Activated T-cell treated with anti-CD3 and anti-CD28 coated beads, Interleukin-2, amount 50 U/mL, for 48 hours (primary cell): Measurements from ENCODE around the gene MYH16.
"Not testable (repeated sequence)": the region's sequence is repeated elsewhere in the genome, so short reads cannot be mapped to it uniquely, and the experiment has no call there.

ENCODE experiments used
- DNase-seq, 2 experiments: peaks; one replicate each; pipeline ENCODE4 v3.0.0-alpha.2; 2020

MYH16 gene

DNA sequence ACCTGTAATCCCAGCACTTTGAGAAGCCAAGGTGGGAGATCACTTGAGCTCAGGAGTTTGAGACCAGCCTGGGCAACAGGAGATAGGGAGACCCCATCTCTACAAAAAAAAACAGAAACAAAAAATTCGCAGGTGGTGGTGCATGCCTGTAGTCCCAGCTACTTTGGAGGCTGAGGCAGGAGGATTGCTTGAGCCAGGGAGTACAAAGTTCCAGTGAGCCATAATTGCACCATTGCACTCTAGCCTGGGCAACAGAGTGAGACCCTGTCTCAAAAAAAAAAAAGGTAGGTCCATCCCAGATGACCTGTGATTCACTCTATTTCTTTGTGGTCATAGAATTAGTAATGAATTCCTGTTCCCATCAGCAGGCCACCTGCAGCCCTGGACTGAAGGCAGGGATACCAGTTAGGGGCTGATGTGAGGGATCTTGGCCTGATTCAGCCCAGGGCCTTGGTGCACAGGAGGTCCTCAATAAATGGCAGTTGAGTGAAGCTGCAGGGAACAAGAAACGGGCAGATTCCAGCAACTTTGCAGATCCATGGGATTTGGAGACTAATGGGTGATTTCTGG, at the start of gene MYH16:
MYH16 (plus strand) TSS at position 364 of the 570 bp plus-strand sequence.
- DNase-seq: no peak

DNA sequence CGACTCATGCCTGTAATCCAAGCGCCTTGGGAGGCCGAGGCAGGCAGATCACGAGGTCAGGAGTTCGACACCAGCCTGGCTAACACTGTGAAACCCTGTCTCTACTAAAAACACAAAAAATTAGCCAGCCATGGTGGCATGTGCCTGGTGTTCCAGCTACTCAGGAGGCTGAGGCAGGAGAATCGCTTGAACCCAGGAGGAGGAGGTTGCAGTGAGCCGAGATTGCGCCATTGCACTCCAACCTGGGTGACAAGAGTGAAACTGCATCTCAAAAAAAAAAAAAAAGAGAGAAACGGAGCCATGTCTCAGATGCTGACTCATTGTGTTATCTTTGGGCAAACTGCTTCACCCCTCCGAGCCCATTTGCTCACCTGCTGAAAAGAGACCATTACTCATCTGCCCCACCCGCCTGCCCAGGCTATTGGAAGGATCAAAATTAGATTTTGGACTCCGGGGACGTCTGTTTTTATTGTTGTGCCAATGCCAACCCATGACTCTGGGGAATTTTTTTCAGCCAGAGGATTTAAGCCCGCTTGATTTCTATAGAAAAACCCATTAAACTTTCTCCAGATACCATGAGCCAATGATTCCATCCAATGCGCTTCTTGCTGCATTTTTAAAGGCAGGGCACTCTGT, 48.3 kb upstream of the MYH16 start:
- DNase-seq: peak; percentile 25 to 34

DNA sequence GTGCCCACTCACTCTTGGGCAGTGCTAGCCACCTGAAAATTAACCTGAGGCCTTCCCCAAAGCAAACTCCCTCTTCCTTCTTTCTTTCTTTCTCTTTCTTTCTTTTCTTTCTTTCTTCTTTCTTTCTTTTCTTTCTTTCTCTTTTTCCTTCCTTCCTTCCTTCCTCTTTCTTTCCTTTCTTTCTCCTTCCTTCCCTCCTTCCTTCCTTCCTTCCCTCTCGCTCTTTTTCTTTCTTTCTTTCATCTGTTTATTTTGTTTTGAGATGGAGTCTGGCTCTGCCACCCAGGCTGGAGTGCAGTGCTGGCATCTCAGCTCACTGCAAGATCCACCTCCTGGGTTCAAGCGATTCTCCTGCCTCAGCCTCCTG, 47.8 kb upstream of the MYH16 start:
- no peak for DNase-seq

- DNase-seq: no peak
These were observed 43.4 kb upstream of the MYH16 start for GRCh38 chr7:99229234-99229633.

DNA sequence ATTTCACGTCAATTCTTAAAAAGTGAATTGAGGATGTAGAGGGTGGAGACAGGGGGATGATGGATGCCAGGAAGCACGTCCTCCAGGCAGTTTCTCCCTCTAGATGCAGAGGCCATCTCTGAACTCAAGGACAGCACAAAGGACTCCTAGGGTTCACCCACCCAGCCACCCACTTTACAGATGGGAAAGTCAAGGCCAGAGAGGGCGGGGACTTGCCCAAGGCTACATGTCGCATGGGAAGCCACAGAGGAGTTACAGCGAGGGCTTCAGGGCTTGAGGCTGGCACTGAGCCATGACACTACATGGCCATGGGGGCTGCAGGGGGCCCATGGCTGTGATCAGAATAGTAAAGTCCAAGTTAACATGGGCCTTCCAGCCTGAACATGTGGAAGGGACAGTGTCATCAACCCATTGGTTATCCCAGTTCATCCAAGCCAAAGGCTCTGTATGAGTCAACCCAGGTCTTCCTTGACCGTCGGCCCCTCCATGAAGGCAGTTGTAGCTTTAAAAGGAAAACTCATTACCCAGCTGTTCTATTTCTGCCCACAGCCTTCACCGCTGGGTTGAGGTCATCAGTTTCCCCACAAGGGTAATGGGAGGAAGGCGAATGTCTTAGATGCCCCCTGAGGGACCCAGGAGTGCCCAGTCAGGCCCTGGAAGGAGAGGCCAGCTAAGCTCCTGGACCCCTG, 40.4 kb upstream of the MYH16 start:
- DNase-seq: no peak

- DNase-seq: not testable (repeated sequence)
These were observed 39.7 kb upstream of the MYH16 start for GRCh38 chr7:99232955-99233354.

- DNase-seq: no peak
These were observed 38.5 kb upstream of the MYH16 start for GRCh38 chr7:99234185-99234584.

DNA sequence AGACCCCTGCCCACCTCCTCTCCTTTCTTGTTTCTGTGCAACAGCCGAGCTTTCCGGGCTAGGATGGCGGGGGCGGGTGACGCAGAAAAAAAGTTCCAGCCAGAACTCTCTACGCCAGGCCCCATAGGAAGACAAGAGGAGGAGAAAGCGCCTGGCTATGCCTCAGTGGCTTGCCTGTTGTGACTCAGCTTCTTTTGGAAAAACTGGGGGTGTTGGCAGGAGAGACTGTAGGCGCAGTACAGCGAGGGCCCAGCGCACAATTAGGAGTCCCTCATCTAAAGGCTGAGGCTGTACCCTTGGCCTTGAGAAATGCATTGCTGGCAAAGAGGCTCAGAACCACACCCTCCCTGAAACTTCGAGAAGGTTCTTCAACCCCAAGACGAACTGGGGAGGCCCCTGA, 36.7 kb upstream of the MYH16 start:
- DNase-seq: no peak

- not testable (repeated sequence) for DNase-seq
These were observed 34.8 kb upstream of the MYH16 start for GRCh38 chr7:99237876-99238275.

DNA sequence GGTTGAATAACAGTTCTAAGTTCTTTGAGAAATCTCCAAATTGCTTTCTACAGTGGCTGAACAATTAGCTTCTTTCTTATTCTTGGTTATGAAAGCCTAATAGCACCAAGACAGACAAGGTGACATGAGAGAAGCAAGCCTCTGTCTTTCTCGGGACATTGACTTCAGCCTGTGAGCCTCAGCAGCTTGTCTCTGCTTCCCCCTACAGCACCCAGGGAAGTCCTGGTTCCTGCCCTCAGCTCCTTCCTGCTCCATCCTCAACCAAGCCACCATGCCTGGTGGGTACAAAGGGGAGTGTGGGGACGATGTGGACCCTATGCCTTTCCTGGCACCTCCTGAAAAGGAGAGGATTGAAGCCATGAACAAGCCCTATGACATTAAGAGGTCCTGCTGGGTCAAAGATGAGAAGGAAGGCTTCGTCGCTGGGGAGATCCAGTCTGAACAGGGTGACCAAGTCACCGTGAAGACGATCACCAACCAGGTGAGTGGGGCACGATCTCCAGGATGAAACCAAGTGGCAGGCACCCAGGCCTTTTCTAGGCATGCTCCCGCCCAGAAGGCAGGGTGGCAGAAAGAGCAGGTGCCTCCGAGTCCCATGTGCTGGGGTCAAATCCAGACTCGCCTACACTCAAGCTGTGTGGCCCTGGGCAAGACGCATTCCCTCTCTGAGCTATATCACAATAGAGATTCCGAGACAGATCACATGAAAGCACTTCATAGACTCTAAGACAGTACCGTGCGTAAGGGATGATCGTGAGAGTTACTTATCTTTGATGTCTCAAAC, 33.9 kb upstream of the MYH16 start:
- DNase-seq: no peak

DNA sequence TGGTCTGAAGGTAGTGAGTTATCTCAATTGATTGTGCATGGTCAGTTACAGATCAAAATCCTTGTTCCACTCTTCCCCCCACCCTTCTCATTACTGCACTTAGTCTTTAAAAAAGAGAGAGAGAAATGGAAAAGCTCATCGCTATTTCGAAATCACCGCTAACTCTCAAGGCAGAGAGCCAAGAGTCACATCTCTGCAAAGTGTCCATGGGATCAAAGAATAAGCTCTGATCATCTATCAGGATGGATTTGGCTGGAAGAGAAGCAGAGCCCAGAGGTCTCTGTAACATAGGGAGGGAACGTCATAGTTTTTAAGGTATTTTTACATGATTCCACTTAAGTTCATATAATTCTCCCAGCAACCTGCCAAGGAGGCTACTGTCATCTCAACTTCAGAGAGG, 30.0 kb upstream of the MYH16 start:
- DNase-seq: no peak

GRCh38 chr7:99243751-99244337, 28.8 kb upstream of the MYH16 start:
- no peak for DNase-seq

DNA sequence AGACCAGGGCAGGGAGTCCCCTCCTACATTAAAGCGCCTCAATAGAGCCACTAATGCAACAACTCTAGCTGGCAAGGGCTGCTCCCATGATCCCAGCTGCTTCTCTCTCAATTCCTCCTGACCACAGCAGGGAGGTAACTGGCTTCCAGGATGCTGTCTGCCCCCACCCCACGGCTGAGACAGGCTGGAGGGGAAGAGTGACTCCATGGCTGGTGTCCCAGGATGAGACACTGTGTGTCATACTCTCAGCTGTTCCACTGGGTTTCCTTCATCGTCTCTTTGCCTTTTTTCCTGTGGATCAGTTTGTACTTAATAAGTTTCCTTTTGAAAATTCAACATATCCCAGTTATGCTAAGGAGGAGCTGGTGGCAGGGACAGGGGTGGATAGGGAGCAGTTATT, 27.7 kb upstream of the MYH16 start:
- no peak for DNase-seq

GRCh38 chr7:99248391-99249095, 24.1 kb upstream of the MYH16 start:
- no peak for DNase-seq

DNA sequence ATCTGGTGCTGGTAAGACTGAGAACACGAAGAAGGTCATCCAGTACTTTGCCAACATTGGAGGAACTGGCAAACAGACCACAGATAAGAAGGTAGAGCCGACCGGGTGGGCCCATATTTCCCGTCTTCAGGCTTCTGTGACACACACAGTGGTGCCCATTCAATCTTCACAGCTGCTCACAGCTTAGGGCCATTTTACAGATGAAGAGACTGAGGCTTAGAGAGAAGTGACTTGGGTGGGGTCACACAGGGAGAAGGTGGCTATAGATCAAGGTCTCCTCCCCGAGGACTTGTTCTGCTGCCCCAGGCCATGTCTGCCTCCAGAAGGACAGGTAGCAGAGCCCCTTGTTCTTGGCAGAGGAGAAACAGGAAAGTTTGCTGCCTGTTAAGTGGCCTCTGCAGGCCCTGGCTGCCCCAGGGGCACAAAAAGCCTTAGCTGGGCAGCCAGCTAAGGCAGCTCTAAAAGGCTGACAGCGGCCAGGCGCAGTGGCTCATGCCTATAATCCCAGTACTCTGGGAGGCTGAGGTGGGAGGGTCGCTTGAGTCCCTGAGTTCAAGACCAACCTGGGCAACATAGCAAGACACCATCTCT, 22.6 kb upstream of the MYH16 start:
- no peak for DNase-seq

DNA sequence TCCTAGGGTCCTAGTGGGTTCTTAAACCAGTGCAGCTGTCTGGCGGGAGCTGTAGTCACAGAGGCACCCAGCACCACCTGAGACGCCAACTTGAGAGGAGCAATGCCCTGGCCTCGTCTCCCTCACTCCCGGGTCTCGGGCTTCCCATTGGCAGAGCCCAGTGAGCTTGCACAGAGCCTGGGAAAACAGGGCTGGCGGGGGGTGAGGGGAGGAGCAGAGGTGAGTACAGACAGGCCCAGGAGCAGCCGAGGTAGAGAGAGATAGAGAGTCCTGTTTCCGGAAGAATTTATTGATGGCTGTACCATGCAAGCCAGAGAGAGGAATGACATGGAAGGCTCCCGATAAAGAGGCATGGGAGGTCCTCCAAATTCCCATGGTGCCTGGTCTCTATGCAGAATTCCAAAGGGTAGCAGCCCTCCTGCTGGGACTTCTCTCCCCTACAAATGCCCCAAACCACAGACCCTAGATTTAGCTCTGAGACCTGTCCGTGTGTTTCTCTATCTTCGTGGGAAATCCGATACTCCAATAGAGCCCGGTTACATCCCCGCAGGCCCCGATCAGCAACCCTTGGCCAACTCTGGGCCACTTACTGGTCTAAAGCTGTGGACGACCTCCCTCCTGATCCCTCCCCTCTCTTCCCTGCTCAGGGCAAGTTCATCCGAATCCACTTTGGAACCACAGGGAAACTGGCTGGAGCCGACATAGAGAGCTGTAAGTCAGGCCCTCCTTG, 20.3 kb upstream of the MYH16 start:
- no peak for DNase-seq

DNA sequence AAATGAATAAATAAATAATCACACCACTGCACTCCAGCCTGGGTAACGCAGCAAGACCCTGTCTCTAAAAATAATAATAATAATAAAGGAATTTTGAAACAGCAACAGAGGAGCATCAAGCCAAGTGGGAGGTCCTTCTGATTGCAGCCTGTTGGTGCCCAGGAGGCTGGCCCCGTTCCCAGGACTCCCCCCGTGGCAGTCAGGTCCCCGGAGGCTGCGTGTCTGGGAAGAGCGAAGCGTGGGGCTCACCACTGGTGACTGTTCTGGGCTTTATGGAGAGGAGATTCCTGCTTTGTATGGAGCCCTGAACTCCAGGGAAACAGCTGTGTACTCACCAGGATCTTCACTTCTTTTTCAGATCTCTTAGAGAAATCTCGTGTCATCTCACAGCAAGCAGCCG, 19.3 kb upstream of the MYH16 start:
- no peak for DNase-seq

GRCh38 chr7:99254390-99254789, 18.2 kb upstream of the MYH16 start:
- no peak for DNase-seq

- no peak for DNase-seq
These were observed 17.2 kb upstream of the MYH16 start for GRCh38 chr7:99255463-99255862.

DNA sequence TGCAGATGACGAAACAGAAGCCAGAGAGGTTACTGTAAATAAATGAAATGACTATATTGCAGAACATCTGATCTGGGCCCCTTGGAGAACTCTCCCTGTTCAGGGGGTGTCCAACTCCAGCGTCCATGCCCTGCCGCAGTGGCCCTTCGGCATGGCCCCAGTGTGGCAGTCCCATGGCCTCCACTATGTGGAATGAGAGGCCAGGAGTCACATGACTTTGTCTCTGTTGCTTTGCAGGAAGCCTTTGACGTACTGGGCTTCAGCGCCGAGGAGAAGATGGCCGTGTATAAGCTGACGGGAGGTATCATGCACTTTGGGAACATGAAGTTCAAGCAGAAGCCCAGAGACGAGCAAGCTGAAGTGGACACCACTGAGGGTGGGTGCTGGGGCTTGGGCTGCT, 15.6 kb upstream of the MYH16 start:
- DNase-seq: no peak

DNA sequence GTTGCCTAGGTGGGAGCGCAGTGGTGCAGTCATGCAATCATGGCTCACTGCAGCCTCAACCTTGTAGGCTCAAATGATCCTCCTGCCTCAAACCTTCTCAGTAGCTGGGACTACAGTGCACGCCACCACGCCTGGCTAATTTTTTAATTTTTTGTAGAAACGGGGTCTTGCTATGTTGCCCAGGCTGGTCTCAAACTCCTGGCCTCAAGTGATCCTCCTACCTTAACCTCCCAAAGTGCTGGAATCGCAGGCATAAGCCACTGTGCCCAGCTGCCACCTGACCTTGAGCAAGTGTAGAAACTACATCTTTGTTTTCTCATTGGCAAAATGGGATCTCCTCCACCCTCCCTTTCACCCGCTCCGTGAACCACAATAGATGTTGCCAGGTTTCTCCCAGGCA, 15.0 kb upstream of the MYH16 start:
- no peak for DNase-seq

DNA sequence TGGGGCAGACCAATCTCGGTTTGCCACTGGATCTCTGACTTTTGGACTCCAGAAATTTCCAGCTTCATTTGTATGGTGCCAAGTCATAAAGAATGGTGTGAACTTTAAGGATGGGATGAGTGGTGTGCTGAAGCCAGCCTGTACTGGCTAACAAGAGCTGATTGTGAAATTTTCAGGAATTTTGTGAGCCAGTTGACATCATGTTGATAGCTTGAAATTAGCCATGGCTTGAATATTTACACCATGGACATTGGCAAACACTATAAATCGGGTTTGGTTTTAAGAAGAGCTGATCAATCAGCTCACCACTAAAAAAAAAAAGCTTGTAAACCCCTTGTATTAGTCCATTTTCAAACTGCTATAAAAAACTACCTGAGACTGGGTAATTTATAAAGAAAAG, 14.1 kb upstream of the MYH16 start:
- DNase-seq: no peak
